GM12875 (cell line): ENCODE data around the gene DNPEP.

ENCODE experiments used
- H3K4me3 ChIP-seq: one replicate; pipeline ENCODE4 v1.5.1; 2011; ENCODE audit warnings: low read depth, low read length, control low read depth
- TF ChIP-seq, protein P1 (sequence below): IDR thresholded peaks from 2 replicates; pipeline ENCODE4 v1.5.1; 2011; ENCODE audit warnings: low read depth, mild to moderate bottlenecking, control low read depth, inconsistent platforms, low read length, moderate library complexity, borderline replicate concordance; ENCODE audit not compliant: insufficient read depth

Gene DNPEP

DNA sequence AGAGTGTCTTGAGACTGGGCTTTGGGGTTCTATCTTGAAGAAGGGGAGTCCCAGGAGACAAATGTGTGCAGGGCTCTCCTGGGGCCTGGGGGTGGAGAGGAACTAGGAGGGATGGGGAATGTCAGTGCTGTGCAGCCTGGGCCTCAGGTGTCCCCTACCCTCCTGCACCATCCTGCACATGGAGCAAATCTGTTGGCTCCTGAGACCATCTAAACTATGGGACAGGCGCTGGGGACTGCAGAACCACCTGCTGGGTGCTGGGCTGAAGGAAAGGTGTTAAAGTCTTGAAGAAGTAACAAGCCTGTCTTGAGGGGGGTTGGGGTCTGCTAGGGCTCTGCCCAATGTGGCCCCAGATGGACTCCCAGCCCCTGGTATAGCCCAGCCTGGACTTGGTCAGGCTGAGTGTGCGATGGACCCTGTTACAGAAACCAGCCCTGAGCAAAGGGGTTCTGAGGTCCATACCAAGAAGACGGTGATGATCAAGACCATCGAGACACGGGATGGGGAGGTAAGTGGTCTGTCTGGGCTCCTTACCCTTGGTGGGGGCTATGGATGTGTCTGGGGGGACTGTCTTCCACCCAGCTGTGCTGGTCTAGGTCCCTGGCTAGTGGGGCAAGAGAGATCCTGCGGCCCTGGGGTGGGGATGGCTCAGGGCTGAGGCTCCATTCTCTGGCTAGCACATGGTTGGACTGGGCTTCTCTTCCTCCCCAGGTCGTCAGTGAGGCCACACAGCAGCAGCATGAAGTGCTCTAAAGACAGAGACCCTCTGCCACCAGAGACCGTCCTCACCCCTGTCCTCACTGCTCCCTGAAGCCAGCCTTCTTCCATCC lies 37.7 kb upstream of the DNPEP start:
- TF ChIP-seq, protein P1, sequence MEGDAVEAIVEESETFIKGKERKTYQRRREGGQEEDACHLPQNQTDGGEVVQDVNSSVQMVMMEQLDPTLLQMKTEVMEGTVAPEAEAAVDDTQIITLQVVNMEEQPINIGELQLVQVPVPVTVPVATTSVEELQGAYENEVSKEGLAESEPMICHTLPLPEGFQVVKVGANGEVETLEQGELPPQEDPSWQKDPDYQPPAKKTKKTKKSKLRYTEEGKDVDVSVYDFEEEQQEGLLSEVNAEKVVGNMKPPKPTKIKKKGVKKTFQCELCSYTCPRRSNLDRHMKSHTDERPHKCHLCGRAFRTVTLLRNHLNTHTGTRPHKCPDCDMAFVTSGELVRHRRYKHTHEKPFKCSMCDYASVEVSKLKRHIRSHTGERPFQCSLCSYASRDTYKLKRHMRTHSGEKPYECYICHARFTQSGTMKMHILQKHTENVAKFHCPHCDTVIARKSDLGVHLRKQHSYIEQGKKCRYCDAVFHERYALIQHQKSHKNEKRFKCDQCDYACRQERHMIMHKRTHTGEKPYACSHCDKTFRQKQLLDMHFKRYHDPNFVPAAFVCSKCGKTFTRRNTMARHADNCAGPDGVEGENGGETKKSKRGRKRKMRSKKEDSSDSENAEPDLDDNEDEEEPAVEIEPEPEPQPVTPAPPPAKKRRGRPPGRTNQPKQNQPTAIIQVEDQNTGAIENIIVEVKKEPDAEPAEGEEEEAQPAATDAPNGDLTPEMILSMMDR, result no peak
- no peak overlapping the region for H3K4me3 ChIP-seq

DNA sequence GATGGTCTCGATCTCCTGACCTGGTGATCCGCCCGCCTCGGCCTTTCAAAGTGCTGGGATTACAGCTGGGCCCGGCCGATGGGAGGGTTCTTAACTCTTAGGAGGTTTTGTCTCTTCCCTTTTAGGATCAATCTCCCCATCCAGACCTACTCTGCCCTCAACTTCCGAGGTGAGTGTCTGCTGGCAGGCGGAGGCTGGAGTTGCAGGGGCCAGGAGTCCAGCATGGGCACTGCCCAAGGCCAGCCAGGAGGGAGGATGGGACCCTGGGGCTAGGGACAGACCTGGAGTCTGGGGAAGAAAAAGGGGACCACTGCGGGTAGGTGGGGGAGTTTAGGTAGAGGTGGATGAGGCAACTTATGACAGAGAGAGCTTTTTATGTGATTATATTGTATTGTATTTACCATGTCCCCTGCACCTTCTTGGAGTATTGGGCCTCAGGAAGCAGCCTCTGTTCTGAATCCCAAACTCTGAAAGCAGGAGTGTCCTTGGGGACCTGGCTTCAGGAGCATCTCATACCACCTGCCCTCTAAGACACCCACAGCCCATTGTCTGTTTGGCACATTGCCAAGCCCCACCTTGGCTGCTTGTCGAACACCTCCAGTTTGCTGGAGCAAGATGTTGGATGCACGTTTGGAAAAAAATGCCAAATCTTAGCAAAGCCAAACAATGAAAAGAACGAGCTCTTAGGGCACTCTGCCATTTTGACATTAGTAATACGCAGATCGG lies 36.1 kb upstream of the DNPEP start:
- H3K4me3 ChIP-seq, result no peak overlapping the region
- TF ChIP-seq, protein P1, result no peak

DNA sequence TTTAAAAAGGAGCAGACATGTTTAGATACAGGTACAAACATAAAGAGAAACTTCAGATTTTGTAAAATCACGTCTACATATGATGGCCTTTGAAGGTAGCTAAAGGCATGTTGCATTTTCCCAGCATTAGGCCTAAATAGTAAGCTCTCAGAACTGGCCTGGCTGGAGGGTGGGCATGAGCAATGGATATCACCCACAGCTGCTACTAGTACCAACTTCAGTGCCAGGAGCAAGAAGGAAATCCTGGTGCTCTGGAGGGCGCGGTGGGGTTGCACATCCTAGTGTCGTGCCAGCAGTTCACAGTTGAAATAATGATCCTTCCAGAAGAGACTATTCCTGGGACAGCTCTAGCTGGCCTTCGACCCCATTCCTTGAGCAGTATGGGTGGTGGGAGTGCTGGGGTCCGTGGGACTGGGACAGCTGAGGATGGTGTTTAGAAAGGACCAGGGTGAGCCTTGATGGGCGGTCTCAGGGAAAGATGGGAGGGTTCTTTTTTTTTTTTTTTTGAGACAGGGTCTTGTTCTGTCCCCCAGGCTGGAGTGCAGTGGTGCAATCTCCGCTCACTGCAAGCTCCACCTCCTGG lies 35.3 kb upstream of the DNPEP start:
- no peak overlapping the region for H3K4me3 ChIP-seq
- TF ChIP-seq, protein P1, result no peak

DNA sequence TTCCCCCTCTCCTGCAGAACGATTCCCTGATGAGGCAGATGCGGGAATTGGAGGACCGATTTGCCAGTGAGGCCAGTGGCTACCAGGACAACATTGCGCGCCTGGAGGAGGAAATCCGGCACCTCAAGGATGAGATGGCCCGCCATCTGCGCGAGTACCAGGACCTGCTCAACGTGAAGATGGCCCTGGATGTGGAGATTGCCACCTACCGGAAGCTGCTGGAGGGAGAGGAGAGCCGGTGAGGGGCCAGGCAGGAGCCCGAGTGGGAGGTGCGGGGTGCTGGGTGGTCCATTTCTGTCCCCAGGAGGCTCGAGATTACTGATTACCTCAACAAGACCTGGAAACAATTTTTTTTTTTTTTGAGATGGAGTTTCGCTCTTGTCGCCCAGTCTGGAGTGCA lies 33.6 kb upstream of the DNPEP start:
- H3K4me3 ChIP-seq, result no peak overlapping the region
- TF ChIP-seq, protein P1, result no peak

DNA sequence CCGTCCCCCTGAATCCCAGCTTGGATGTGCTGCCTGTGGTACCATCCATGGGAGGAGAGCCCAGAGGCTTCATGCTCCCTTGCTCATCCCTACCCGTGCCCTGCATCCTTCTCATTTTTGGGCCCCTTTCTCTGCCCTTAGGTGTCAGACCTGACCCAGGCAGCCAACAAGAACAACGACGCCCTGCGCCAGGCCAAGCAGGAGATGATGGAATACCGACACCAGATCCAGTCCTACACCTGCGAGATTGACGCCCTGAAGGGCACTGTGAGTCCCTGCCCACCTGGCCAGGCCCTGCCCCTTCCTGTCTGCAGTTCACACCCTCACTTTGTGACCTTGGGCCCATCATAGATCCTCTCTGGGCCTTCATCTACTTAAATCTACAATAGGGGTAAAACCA lies 33.0 kb upstream of the DNPEP start:
- H3K4me3 ChIP-seq, result no peak overlapping the region
- TF ChIP-seq, protein P1, result no peak

DNA sequence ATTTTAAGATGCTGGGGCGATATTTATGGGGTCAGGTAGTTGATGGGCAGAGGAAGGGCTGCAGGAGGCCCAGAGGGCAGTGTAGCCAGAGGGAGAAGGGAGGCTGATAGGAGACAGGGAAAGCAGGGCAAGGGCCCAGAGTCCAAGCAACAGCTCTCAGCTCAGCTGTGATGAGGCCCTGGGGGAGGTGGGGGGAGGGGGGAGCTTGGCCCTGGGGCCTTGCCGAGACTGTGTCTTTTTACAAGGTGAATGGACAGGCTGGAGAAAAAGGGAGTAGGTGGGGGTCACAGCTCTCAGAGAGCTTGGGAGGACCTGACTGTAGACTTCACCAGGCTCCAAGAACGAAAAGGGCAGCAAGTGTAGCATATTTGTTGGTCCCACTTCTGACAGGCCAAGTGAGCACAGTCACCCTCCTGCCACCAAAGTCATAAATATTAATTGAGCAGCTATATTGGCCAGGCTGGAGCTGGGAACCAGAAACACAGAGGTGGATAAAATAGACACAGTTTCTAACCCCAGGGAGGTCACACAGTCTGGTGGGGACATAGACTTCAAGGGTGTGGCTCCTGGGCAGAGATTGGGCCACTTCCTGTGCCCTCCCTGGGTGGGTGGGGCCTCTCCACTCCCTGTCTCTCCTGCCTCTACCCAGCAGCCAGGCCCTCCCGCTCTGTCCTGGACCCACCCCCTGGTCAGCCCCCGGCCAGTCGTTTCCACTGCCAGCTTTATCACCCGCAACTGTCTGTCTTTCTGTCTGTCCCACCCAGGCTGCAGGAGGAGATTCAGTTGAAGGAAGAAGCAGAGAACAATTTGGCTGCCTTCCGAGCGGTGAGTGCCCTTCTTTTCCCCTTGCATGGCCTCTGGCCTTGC lies 31.9 kb upstream of the DNPEP start:
- H3K4me3 ChIP-seq, result no peak overlapping the region
- TF ChIP-seq, protein P1, result no peak
